NCI-H460 (cell line): ENCODE results near the gene CCBE1. TPM values are rescaled to one million over a fixed set of nuclear protein-coding genes. Genes with fewer than 3 reads are reported as not detected.

Experiments
- total RNA-seq: library from RNA; depleted of rRNA; stranded (reverse); fragments of >200 nt; shearing (Covaris generic); gene quantifications from 2 replicates; pipeline ENCODE4 v1.2.3, GENCODE V29; 2014; rRNA removed

Gene CCBE1
- total RNA-seq, 1 experiment from 2014 or later = not detected

Other genes starting within 250 kb of the CCBE1 start
- gene PMAIP1, start 202.6 kb upstream of the CCBE1 start, total RNA-seq = 43.6 and 53.5 TPM in 2 replicates